Astrocyte of the cerebellum (primary cell): ENCODE results near the gene CEMIP2.

ENCODE experiments used
- DNase-seq: peaks from one replicate; pipeline ENCODE4 v3.0.0-alpha.2; 2011; ENCODE audit warnings: low read depth
- H3K4me3 ChIP-seq: 2 replicates; pipeline ENCODE4 v1.5.1; 2011; ENCODE audit warnings: mild to moderate bottlenecking, low read depth, low read length, moderate library complexity
- in situ Hi-C: cut with HindIII; loops from 2 replicates; pipeline ENCODE4 v1.10.0; 2017; ENCODE audit warnings: low sequenced_read_pairs
- TF ChIP-seq, protein P1 (sequence below): IDR thresholded peaks from 2 replicates; pipeline ENCODE4 v1.5.1; 2012; ENCODE audit warnings: low read length, low read depth, moderate library complexity, mild to moderate bottlenecking; ENCODE audit errors: missing control alignments

CEMIP2 gene

DNA sequence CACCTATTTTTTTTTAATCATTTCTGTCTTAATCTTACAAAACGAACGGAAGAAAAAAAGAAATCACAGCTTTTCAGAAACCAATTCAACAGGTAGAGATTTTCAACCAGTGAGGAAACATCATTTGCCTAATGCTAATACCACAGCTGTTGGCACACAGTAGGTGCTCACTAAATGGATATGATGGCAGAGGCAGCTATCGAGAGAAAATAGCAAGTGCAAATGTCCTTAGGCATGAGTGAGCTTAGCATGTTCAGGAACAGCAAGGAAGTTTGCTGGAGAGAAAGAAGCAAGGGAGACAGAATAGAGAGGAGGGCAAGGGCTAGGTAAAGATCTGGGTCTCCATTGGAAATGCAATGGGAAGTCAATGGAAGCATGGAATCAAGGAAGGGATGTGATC is 49.2 kb downstream of the CEMIP2 start:
- TF ChIP-seq, protein P1, sequence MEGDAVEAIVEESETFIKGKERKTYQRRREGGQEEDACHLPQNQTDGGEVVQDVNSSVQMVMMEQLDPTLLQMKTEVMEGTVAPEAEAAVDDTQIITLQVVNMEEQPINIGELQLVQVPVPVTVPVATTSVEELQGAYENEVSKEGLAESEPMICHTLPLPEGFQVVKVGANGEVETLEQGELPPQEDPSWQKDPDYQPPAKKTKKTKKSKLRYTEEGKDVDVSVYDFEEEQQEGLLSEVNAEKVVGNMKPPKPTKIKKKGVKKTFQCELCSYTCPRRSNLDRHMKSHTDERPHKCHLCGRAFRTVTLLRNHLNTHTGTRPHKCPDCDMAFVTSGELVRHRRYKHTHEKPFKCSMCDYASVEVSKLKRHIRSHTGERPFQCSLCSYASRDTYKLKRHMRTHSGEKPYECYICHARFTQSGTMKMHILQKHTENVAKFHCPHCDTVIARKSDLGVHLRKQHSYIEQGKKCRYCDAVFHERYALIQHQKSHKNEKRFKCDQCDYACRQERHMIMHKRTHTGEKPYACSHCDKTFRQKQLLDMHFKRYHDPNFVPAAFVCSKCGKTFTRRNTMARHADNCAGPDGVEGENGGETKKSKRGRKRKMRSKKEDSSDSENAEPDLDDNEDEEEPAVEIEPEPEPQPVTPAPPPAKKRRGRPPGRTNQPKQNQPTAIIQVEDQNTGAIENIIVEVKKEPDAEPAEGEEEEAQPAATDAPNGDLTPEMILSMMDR = no peak
- H3K4me3 ChIP-seq = no peak overlapping the region
- DNase-seq = no peak
- in situ Hi-C loops = no loop called here

DNA sequence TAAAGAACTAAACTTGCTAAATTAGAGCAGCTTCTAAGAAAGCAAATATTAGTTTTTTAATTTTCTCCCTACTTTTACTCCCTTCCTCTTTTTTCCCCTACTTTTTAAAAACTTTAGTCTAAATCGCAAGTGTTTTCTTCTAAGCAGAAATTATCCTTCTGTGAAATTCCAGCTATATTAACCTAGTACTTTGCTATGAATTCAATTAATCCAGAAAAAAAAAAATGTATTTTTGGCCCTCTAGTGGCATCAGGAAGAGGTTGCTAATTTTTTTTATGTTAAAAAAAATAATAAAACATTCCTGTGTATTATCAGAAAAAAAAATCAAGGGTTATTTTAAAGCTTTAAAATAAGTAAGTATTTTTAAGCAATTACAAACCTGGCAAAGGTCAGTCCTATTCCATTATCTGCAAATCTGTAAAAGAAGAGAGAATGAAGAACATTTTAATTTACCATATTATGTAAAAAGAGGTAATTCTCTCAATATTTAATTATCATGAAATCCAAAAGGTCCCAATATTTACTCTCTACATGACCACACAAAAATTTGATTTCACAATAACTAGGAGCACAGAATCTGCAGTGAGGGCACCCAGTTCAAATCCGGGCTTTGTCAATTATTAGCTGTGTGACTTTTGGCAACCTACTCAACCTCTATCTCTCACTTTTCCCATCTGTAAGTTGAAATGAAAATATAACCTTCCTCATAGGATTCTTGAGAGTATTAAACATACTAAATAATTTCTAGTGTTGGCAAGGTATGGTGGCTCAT is 52.0 kb downstream of the CEMIP2 start:
- no peak for DNase-seq
- no peak overlapping the region for H3K4me3 ChIP-seq
- in situ Hi-C loops = no loop called here
- TF ChIP-seq, protein P1 = peak; percentile 22

DNA sequence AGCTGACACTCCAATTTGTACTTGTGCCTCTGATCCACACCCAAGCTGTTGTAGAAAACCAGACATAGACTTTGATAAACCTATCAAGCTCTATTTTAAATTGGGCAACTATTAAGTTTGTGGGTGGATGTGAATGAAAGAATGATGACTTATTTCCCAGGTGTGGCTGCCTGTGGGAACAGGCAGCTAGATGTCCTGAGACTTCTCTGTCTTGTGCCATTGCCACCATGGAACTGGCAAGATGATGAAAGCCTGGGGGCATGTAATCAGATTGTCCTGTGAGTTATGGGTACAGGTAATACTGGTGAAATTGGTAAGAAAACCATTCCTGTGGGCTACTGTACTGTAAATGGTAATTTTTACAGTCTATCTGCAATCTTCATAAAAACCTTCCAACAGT is 57.5 kb downstream of the CEMIP2 start:
- H3K4me3 ChIP-seq = no peak overlapping the region
- in situ Hi-C loops = no loop called here
- no peak for DNase-seq
- TF ChIP-seq, protein P1 = no peak

DNA sequence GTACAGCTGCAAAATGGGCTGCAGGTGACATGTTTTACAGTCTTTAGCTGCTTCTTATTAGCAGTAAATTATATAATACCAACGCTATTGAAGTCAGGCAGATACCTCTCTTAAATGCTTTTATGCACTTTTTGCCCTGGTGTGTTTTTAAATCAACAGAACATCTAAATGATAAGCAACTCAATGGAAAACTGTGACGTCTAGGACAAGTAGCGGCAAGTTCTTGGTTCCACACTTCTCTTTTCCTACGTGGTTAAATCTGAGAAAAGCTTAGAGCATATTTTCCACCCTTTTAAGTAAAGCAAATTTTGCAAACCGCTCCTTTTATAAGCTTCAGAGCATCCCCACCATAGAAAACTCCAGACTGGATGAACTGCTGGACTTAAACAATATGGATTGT is 58.1 kb downstream of the CEMIP2 start:
- DNase-seq = no peak
- no peak overlapping the region for H3K4me3 ChIP-seq
- in situ Hi-C loops = no loop called here
- TF ChIP-seq, protein P1 = no peak

DNA sequence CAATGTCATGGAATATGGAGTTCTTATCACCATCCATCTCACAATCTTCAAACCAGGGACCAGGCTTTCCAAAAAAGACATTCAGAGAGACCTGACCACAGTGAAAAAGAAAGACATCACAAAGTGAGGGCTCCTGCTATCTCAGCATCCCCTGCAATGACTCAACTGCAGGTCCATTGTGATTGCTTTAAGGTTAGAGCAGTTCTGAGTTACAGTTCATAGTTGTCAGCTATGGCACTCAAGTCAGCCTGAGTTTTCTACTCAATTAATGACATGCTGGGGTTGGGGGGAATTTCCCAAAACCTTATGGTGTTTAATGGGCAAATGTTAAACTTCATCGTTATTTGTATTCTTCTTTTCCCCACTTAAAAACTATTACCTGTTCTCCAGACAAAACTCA is 58.9 kb downstream of the CEMIP2 start:
- TF ChIP-seq, protein P1 = no peak
- in situ Hi-C loops = no loop called here
- no peak for DNase-seq
- no peak overlapping the region for H3K4me3 ChIP-seq

DNA sequence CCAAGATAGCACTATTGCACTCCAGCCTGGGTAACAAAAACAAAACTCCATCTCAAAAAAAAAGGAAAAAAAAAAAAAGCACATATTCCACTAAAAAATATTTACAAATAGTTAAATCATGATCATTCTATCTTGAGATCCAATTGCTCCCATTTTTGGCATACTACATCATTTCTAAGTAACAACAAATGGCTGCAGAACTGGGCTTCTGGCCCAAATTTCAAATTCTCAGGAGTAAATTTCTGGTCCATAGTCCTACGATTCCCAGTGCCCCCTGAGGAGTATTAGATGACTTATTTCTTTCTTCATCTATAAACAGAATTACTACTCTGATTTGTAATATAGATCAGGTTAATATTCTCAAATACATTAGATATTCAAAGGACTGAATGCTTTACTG is 62.1 kb downstream of the CEMIP2 start:
- H3K4me3 ChIP-seq = no peak overlapping the region
- in situ Hi-C loops = no loop called here
- DNase-seq = no peak
- TF ChIP-seq, protein P1 = no peak
